Measurements from ENCODE around the gene TFIP11. TPM values are rescaled to one million over a fixed set of nuclear protein-coding genes. Genes with fewer than 3 reads are reported as not detected.

TFIP11 gene
- total and polyA plus RNA-seq, 7 donors = 28.8 to 56.1 (median 36.8) TPM

GRCh38 chr22:26483043-26483438 is 29.2 kb downstream of the TFIP11 start:
- ATAC-seq = peak; percentile 3 to 35 (median 14)
- Histone ChIP-seq H3K4me1 (peaks cover 60% of the 10 kb centered on the region), H3K9me3 (no peaks in the 10 kb centered on the region), H3K36me3 (ENCODE audit: insufficient read depth in 1 of 2, low read depth in 1 of 2) (peaks cover 5 to 58% of the 10 kb centered on the region in 2 donors), H3K27me3 (ENCODE audit: insufficient read depth in 3 of 3, low read length in 2 of 3) (no peaks in the 10 kb centered on the region), H3K27ac (peak overlapping the region; percentile 100), H3K4me3 (peak overlapping the region; percentile 99)
- no peak for TF ChIP-seq CTCF (IDR thresholded peaks at IDR 0.05)
- intact Hi-C loops (cut with DNase I) = loop anchor here in 1 of 2 donors (5.0 kb wide), 1 partner anchor 104 kb away; no protein-coding TSS in a partner anchor
- DNase-seq = no peak
- 6 to 11% (median 8%) methylated on average over 7 of the region's 7 CpGs for WGBS, 3 donors

DNA sequence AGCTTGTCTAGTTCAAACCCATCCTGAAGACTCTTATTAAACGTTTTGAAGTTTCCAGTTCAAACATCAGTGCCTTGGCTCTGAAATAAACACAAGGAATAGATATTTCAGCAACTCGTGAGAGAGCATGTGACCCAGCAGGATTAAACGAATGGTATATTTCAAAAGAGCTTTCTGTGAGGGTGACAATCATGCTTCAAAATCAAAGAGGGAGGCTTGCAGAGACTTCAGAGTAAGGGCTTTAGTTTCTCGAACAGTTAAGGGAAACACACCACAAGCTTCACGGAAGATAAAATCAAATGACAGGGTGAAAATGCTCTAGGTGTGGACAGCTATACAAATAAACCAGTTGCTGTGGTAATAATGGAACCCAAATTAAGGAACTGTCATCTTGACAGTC is 30.1 kb downstream of the TFIP11 start:
- Histone ChIP-seq H3K4me3 (peak overlapping the region; percentile 99), H3K9me3 (no peaks in the 10 kb centered on the region), H3K4me1 (peaks cover 60% of the 10 kb centered on the region), H3K27ac (peak overlapping the region; percentile 100), H3K36me3 (ENCODE audit: insufficient read depth in 1 of 2, low read depth in 1 of 2) (peaks cover 9 to 58% of the 10 kb centered on the region in 2 donors), H3K27me3 (ENCODE audit: insufficient read depth in 3 of 3, low read length in 2 of 3) (no peaks in the 10 kb centered on the region)
- intact Hi-C loops (cut with DNase I) = loop anchor here in 1 of 2 donors (5.0 kb wide), 1 partner anchor 105 kb away; no protein-coding TSS in a partner anchor
- 50 to 70% (median 52%) methylated on average over 5 of the region's 5 CpGs for WGBS, 3 donors
- ATAC-seq (no peak), DNase-seq (no peak)
- no peak for TF ChIP-seq CTCF (IDR thresholded peaks at IDR 0.05)

DNA sequence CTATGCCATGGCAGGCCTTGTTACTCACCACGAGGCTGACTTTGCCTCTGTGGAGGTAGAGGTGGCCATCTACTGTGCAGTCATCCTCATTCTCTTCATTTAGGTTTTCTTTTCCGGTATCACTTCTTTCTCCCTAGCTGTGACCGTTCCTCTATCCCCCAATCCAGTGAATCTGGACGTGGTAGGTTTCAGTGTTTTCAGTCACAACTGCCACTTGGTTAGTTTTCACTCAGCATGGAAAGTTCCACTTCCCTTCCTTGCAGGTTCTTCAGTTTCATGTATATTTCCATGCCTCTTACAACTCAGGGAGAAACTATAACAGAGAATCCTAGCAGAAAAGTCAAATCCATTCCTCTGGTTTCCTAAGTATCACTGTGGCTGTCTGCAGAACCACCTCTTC is 30.6 kb downstream of the TFIP11 start:
- WGBS, 3 donors = 74 to 85% (median 77%) methylated on average over 4 of the region's 4 CpGs
- TF ChIP-seq CTCF (IDR thresholded peaks at IDR 0.05) = no peak
- ATAC-seq (no peak), DNase-seq (no peak)
- H3K27me3 ChIP-seq (ENCODE audit: insufficient read depth in 3 of 3, low read length in 2 of 3) = no peaks in the 10 kb centered on the region
- H3K4me1 ChIP-seq = peaks cover 60% of the 10 kb centered on the region
- intact Hi-C loops (cut with DNase I) = loop anchor here in 1 of 2 donors (5.0 kb wide), 1 partner anchor 106 kb away; no protein-coding TSS in a partner anchor
- H3K9me3 ChIP-seq = no peaks in the 10 kb centered on the region
- H3K36me3 ChIP-seq (ENCODE audit: insufficient read depth in 1 of 2, low read depth in 1 of 2) = peaks cover 12 to 58% of the 10 kb centered on the region in 2 donors
- peak overlapping the region; percentile 100 for H3K27ac ChIP-seq
- H3K4me3 ChIP-seq = peak overlapping the region; percentile 99

DNA sequence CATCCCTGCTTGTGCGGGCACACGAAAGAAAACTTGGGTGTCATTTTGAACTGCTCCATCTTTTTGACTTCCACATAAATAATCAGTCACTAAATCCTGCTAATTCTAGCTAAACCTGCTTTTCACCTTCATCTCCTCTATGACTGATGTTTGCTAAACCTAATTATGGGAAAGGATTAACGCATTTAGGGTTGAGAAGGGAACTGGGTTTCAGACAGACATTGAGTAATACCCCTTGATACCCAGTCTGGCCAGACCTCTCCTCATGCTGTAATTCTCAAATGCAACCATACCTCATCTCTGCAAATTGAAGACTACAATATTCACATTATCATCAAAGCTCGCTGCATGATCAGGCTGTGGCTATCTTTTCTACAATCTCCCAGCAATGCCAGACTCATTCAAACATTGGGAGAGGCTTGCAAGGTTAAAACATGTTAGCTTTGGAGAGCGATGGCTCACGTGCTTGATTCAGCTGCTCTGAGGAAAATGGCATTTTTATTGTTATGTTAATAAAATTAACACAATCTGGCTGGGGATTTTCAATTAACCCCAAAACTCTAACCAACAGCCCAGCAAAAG is 31.1 kb downstream of the TFIP11 start:
- Histone ChIP-seq H3K36me3 (ENCODE audit: insufficient read depth in 1 of 2, low read depth in 1 of 2) (peaks cover 12 to 58% of the 10 kb centered on the region in 2 donors), H3K4me1 (peaks cover 60% of the 10 kb centered on the region), H3K4me3 (peak overlapping the region; percentile 99), H3K27me3 (ENCODE audit: insufficient read depth in 3 of 3, low read length in 2 of 3) (no peaks in the 10 kb centered on the region), H3K27ac (peak overlapping the region; percentile 100), H3K9me3 (no peaks in the 10 kb centered on the region)
- 75 to 79% (median 75%) methylated on average over 6 of the region's 6 CpGs for WGBS, 3 donors
- ATAC-seq = no peak
- intact Hi-C loops (cut with DNase I) = loop anchor here in 1 of 2 donors (5.0 kb wide), 1 partner anchor 106 kb away; no protein-coding TSS in a partner anchor
- no peak for TF ChIP-seq CTCF (IDR thresholded peaks at IDR 0.05)
- DNase-seq = no peak
